OCI-LY7 (cell line): ENCODE data around the gene RNF144B. TPM values are rescaled to one million over a fixed set of nuclear protein-coding genes. Genes with fewer than 3 reads are reported as not detected.

Source experiments
- BruUV-seq: library from RNA; stranded (reverse); fragments of 400-500 nt; replicated peaks from 2 replicates; lab custom pipeline; 2021; lab: Mats Ljungman, UMichigan
- CTCF ChIA-PET: fragments of 300-600 bp; sonication (Branson Sonifier 250); formaldehyde crosslinking; loops from one replicate; lab custom pipeline; 2022; ENCODE audit warnings: antibody characterized with exemption; ENCODE audit not compliant: unreplicated experiment; lab: Charles Lee
- POLR2A ChIA-PET: fragments of 300-600 bp; sonication (Branson Sonifier 250); formaldehyde crosslinking; loops from one replicate; lab custom pipeline; 2022; ENCODE audit warnings: antibody characterized with exemption; lab: Charles Lee
- DNase-seq: peaks from one replicate; pipeline ENCODE4 v3.0.0-alpha.2; 2015; ENCODE audit warnings: low spot score
- H2AFZ ChIP-seq: fragments of 200-600 bp; sonication (generic), shearing (Covaris generic); 2 replicates; pipeline ENCODE4 v1.6.1; 2014; ENCODE audit warnings: mild to moderate bottlenecking, antibody characterized with exemption, low read length, moderate library complexity
- H3K27ac ChIP-seq: fragments of 200-600 bp; sonication (generic); 2 replicates; pipeline ENCODE4 v1.5.1; 2014; ENCODE audit warnings: mixed run types, low read depth, mild to moderate bottlenecking, moderate library complexity, low read length, inconsistent platforms; ENCODE audit not compliant: poor library complexity, severe bottlenecking
- H3K36me3 ChIP-seq: fragments of 200-600 bp; sonication (generic); 2 replicates; pipeline ENCODE4 v1.6.1; 2014; ENCODE audit warnings: mild to moderate bottlenecking, antibody characterized with exemption, low read length, moderate library complexity, mixed read lengths; ENCODE audit not compliant: insufficient read depth
- H3K4me1 ChIP-seq: fragments of 200-600 bp; sonication (generic); 2 replicates; pipeline ENCODE4 v1.5.1; 2014; ENCODE audit warnings: mild to moderate bottlenecking, low read length; ENCODE audit not compliant: insufficient read depth, poor library complexity, severe bottlenecking
- H3K4me2 ChIP-seq: fragments of 200-600 bp; sonication (generic); 2 replicates; pipeline ENCODE4 v1.6.1; 2014; ENCODE audit warnings: mild to moderate bottlenecking, low read length
- H3K4me3 ChIP-seq: fragments of 200-600 bp; sonication (generic); 2 replicates; pipeline ENCODE4 v1.5.1; 2014; ENCODE audit warnings: mild to moderate bottlenecking, low read depth, low read length; ENCODE audit not compliant: poor library complexity, severe bottlenecking
- H3K79me2 ChIP-seq: fragments of 200-600 bp; sonication (generic); 2 replicates; pipeline ENCODE4 v1.6.1; 2016; ENCODE audit warnings: low read depth, mild to moderate bottlenecking, low read length, moderate library complexity, mixed read lengths; ENCODE audit not compliant: insufficient read depth
- H3K9me2 ChIP-seq: fragments of 200-600 bp; sonication (generic); 2 replicates; pipeline ENCODE4 v1.6.1; 2016; ENCODE audit warnings: mild to moderate bottlenecking, low read length, mixed read lengths; ENCODE audit not compliant: insufficient read depth
- H3K9me3 ChIP-seq: fragments of 200-600 bp; sonication (generic); 2 replicates; pipeline ENCODE4 v1.6.1; 2014; ENCODE audit warnings: mild to moderate bottlenecking, mixed run types, low read length, mixed read lengths
- H4K20me1 ChIP-seq: fragments of 200-600 bp; sonication (generic); 2 replicates; pipeline ENCODE4 v1.6.1; 2014; ENCODE audit warnings: mild to moderate bottlenecking, antibody characterized with exemption, low read length, moderate library complexity, mixed read lengths; ENCODE audit not compliant: insufficient read depth
- EZH2phosphoT487 ChIP-seq: fragments of 200-600 bp; sonication (generic); IDR thresholded peaks from 2 replicates; pipeline ENCODE4 v1.6.1; 2018; ENCODE audit warnings: low read depth, borderline replicate concordance, mild to moderate bottlenecking, mixed run types, antibody characterized with exemption, low read length, moderate library complexity, mixed read lengths
- intact Hi-C: fragments of 100-400 bp; cut with micrococcal nuclease; formaldehyde crosslinking; loops from one replicate; pipeline ENCODE4 v1.10.0; 2022; ENCODE audit not compliant: unreplicated experiment
- total RNA-seq, 2 experiments: library from RNA; depleted of rRNA in 1 of 2; stranded (reverse); fragments of >200 nt in 1 of 2; shearing (Covaris generic) in 1 of 2; gene quantifications; 2 replicates each; pipeline ENCODE4 v1.2.3, GENCODE V29; 2014 to 2022
- TF ChIP-seq, protein P1 (sequence below): fragments of 200-600 bp; sonication (generic); conservative IDR thresholded peaks from 2 replicates; pipeline ENCODE4 v1.5.1; 2014; ENCODE audit warnings: mild to moderate bottlenecking, antibody characterized with exemption, low read length, moderate library complexity, mixed read lengths

Gene RNF144B
- total RNA-seq, 2 experiments from 2014 or later = 83.4 to 151 TPM

DNA sequence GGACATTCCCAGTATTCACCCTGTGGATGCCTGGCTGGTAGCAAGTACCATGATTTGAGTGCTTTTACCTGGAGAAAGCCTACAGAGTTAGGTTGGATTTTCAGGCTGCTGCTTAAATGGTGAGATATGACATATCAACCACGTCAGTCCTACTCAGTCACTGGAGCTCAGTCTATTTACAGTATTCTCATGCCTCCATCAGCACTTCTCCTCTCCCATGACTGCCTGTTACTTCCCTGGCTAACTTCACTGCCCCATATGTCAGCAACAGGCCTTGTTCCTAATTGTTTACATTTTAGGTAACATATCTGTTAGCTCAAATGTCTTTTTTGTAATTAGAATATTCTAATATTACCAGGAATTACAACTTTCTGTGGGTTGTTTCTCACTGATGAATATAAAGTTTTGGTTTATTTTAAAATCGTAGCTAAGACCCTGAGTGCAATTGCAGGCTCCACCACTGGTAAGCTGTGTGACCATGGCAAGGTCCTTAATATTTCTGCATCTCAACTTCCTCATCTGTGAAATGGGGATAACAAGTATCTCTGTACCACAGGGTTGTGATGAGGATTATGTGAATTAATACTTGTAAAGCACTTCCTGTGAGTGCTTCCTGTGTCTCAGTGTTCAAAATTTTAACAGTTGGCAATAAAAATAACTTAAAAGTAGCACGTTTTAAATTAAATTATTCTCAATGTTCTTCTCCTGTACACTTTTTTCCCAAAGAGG is 54.3 kb downstream of the RNF144B start:
- H3K4me2 ChIP-seq = peak overlapping the region; percentile 18
- ChIA-PET CTCF (no interaction called here), POLR2A (interaction anchor here (0.6 to 2.3 kb wide), 10 partner anchors 9 to 712 kb away, joined by 3 to 7 read pairs (median 4); no protein-coding TSS in a partner anchor)
- H3K4me1 ChIP-seq = peaks cover 29% of the 10 kb centered on the region
- peak; percentile 24 for DNase-seq
- H3K36me3 ChIP-seq = peaks cover 99% of the 10 kb centered on the region
- no peak overlapping the region for H3K4me3 ChIP-seq
- no peak for TF ChIP-seq EZH2phosphoT487
- TF ChIP-seq, protein P1, sequence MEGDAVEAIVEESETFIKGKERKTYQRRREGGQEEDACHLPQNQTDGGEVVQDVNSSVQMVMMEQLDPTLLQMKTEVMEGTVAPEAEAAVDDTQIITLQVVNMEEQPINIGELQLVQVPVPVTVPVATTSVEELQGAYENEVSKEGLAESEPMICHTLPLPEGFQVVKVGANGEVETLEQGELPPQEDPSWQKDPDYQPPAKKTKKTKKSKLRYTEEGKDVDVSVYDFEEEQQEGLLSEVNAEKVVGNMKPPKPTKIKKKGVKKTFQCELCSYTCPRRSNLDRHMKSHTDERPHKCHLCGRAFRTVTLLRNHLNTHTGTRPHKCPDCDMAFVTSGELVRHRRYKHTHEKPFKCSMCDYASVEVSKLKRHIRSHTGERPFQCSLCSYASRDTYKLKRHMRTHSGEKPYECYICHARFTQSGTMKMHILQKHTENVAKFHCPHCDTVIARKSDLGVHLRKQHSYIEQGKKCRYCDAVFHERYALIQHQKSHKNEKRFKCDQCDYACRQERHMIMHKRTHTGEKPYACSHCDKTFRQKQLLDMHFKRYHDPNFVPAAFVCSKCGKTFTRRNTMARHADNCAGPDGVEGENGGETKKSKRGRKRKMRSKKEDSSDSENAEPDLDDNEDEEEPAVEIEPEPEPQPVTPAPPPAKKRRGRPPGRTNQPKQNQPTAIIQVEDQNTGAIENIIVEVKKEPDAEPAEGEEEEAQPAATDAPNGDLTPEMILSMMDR = no peak
- peaks cover 27% of the 10 kb centered on the region; the same call in 1 of the 2 replicates for H4K20me1 ChIP-seq
- peaks cover 95% of the 10 kb centered on the region for H3K79me2 ChIP-seq
- intact Hi-C loops = no loop called here
- H3K27ac ChIP-seq = peak overlapping the region; percentile 27
- H3K9me2 ChIP-seq = no peaks in the 10 kb centered on the region
- BruUV-seq = no TSS peak
- H3K9me3 ChIP-seq = no peaks in the 10 kb centered on the region
- H2AFZ ChIP-seq = no peak overlapping the region

DNA sequence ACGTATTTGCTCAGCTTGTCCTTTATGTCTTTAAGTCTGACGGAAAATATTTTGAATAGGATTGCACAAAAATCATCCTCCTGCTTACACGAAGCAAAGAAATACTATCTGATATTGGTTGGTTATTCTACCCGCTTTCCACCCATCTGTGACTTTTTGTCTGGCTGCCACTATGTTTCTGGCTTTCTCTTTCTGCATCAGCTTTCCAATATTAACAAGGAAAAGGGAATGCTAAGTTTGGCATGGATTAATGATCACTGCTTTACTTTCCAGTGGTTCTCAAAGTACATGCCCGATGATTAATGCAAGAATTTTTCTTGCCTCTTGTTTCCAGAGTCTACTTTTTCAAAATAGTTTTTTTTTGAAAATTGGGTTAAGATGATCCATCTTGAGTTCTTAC is 57.0 kb downstream of the RNF144B start:
- no peak overlapping the region for H3K27ac ChIP-seq
- DNase-seq = no peak

More for the DNA sequence above, 57.0 kb downstream of the RNF144B start:
- H3K9me3 ChIP-seq = no peaks in the 10 kb centered on the region
- H3K9me2 ChIP-seq = no peaks in the 10 kb centered on the region
- H3K36me3 ChIP-seq = peaks cover 100% of the 10 kb centered on the region
- ChIA-PET CTCF (no interaction called here), POLR2A (interaction anchor here (1.3 kb wide), 1 partner anchor 50 kb away, joined by 3 read pairs; no protein-coding TSS in a partner anchor)
- peaks cover 31% of the 10 kb centered on the region for H3K4me1 ChIP-seq
- TF ChIP-seq EZH2phosphoT487 = no peak
- TF ChIP-seq, protein P1 = no peak
- intact Hi-C loops = no loop called here
- H3K79me2 ChIP-seq = peaks cover 94% of the 10 kb centered on the region
- no peak overlapping the region for H3K4me2 ChIP-seq
- BruUV-seq = no TSS peak
- H4K20me1 ChIP-seq = peaks cover 28% of the 10 kb centered on the region
- no peak overlapping the region for H3K4me3 ChIP-seq
- no peak overlapping the region for H2AFZ ChIP-seq
